GM10266 (cell line): Measurements from ENCODE around the gene SYNGR4.

Experiments
- DNase-seq: peaks from one replicate; pipeline ENCODE4 v3.0.0; 2012; ENCODE audit errors: extremely low spot score
- CTCF ChIP-seq: IDR thresholded peaks from 2 replicates; pipeline ENCODE4 v1.5.1; 2012; ENCODE audit warnings: mild to moderate bottlenecking, low read depth; ENCODE audit not compliant: control insufficient read depth, insufficient read depth; ENCODE audit errors: missing control alignments

SYNGR4 gene

GRCh38 chr19:48415395-48415794, 51.2 kb downstream of the SYNGR4 start:
- peak; percentile 73 for DNase-seq
- no peak for TF ChIP-seq CTCF

- DNase-seq, result no peak
- no peak for TF ChIP-seq CTCF
These were observed 51.6 kb downstream of the SYNGR4 start for GRCh38 chr19:48415806-48416221.

GRCh38 chr19:48417421-48417820, 53.3 kb downstream of the SYNGR4 start:
- TF ChIP-seq CTCF, result no peak
- no peak for DNase-seq

GRCh38 chr19:48418317-48419064, 54.3 kb downstream of the SYNGR4 start:
- TF ChIP-seq CTCF, result no peak
- DNase-seq, result no peak

- no peak for TF ChIP-seq CTCF
- DNase-seq, result peak; percentile 83
These were observed 55.2 kb downstream of the SYNGR4 start for GRCh38 chr19:48419158-48419920.

GRCh38 chr19:48421548-48421947, 57.4 kb downstream of the SYNGR4 start:
- no peak for TF ChIP-seq CTCF
- no peak for DNase-seq

GRCh38 chr19:48424694-48425219, 60.6 kb downstream of the SYNGR4 start:
- no peak for TF ChIP-seq CTCF
- DNase-seq, result peak; percentile 63
